GM19467 (cell line): ENCODE data around the gene JAK2.

Experiments used
- ATAC-seq: cut with Tn5 transposase; IDR thresholded peaks from one replicate; pipeline ENCODE4 v1.9.1; 2021; ENCODE audit warnings: mild to moderate bottlenecking, moderate library complexity; ENCODE audit not compliant: unreplicated experiment

The JAK2 gene

DNA sequence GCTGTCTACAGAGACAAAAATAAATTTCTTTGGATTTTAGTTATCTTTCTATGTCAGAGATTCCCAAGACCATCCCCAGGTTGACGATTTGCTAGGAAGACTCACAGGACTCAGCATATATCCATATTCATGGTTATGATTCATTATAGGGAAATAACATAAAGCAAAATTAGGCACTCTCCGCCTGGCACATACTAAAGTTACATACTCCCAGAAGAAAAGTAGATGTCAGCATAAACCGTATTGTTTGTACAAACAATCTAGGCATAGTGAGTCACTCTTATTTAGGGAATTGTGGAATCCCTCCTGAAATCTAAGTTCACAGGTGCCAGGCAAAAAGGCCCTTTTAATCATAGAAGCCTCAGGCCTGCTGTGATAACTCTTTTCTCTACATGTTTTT, 137.4 kb downstream of the JAK2 start:
- ATAC-seq: no peak

DNA sequence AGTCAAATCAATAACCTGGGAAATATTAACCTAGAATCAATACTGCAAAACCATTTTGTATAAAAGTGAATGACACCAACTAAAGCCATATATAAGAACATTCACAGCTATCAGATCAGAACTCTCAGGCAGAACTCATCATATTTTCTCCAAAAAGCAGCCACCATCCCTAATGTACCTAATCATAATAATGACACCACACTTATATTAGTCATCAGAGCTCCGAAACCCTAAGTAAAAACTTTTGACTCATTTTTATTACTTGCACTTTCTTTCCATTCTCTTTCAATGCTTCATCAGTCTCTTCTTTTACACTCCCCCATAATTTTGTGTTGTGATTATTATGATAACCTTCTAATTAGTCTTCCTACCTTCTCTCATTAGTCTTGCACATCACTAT, 155.1 kb downstream of the JAK2 start:
- no peak for ATAC-seq

DNA sequence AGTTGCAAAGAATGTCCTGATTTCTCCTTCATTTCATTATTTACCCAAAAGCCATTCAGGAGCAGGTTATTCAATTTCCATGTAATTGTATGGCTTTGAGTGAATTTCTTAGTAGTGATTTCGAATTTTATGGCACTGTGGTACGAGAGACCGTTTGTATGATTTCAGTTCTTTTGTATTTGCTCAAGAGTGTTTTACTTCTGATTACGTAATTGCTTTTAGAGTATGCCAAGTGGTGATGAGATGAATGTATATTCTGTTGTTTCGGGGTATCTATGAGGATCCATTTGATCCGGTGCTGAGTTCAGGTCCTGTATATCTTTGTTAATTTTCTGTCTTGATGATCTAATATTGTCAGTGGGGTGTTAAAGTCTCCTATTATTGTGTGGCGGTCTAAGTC, 159.1 kb downstream of the JAK2 start:
- no peak for ATAC-seq

DNA sequence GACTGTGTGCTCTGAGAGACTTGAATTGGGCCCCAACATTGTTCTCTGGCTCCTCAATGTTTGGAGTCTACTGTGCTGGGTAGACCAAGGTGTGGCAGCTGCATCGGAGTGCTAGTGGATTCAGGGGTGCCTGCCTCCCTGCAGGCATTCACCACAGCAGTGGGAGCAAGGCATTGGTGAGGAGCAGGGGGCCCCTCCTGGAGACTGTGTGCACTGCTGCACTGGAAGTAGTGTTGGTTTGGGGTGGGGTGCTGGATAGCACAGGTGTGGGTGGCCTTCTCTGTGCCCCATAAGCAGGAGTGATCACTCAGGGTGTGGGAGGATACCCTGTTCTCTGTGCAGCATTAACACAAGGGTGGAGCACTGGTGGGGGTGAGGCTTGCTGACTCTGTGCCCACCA, 161.2 kb downstream of the JAK2 start:
- no peak for ATAC-seq
